Measurements from ENCODE around the gene TCP11L1. TPM values are rescaled to one million over a fixed set of nuclear protein-coding genes. Genes with fewer than 3 reads are reported as not detected.

Gene TCP11L1, protein sequence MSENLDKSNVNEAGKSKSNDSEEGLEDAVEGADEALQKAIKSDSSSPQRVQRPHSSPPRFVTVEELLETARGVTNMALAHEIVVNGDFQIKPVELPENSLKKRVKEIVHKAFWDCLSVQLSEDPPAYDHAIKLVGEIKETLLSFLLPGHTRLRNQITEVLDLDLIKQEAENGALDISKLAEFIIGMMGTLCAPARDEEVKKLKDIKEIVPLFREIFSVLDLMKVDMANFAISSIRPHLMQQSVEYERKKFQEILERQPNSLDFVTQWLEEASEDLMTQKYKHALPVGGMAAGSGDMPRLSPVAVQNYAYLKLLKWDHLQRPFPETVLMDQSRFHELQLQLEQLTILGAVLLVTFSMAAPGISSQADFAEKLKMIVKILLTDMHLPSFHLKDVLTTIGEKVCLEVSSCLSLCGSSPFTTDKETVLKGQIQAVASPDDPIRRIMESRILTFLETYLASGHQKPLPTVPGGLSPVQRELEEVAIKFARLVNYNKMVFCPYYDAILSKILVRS
- total RNA-seq (ENCODE audit: unreplicated experiment) = 42.0 TPM
- long read RNA-seq, transcript TCP11L1-201 (10 exons, 2,817 nt) = major isoform, 5 of 12 reads
- long read RNA-seq, partial matches to known transcripts = 3 of 12 reads
- long read RNA-seq, other reads (novel, unspliced or antisense) = 3 of 12 reads

DNA sequence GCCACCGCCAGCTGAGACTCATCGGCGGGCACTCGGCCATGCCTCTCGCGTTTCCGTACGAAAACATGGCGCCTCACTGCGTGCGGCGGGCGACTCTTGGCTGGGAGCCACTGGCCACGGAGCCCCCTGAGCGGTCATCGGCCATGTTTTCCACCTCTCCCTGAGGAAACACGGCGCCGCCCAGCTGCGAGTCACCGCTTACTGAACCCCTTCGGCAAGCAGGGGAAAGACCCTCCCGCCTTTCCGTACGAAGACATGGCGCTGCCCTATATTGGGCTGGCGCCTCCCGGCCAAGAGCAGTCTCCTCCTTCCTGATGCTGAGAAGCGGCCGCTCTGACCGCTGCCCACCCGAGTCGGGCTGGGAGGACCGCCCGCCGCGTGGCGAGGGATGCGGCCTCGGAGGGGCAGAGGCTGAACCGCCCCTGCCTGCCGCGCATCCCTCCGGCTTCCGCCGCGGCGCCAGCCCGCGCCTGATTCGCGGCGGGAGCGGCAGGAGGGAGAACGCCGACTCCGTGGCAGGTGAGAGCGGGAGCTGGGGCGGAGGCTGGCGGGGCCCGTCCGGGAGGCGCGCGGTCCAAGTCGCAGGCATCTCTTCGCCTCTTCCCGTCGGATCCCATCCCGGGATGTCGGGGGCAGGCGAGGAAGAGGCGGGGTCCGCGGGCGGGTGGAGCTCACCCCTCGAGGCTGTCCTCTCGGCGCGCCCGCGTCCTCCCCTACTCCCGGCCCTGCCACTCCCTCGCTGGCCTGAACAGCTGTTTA is at the start of gene TCP11L1:
Gene TCP11L1 (plus strand): TSS at position 299 of the 759 bp plus-strand sequence. CDS start 4,202 bp downstream, outside the sequence.
- H3K4me1 Mint-ChIP-seq (ENCODE audit: low read depth, unreplicated experiment) = peaks cover 8% of the 10 kb centered on the region
- peak within 1 kb of the TSS; percentile 87 for H3K4me3 Mint-ChIP-seq (ENCODE audit: unreplicated experiment)
- H3K27me3 Mint-ChIP-seq (ENCODE audit: unreplicated experiment) = peaks cover 10% of the 10 kb centered on the region
- peaks cover 10% of the 10 kb centered on the region for H3K9me3 Mint-ChIP-seq (ENCODE audit: unreplicated experiment)
- H3K36me3 Mint-ChIP-seq (ENCODE audit: unreplicated experiment) = no peaks in the 10 kb centered on the region
- DNase-seq = peak; percentile 94
- peak within 1 kb of the TSS; percentile 88 for H3K27ac Mint-ChIP-seq (ENCODE audit: unreplicated experiment)
- TF ChIP-seq, protein P1, sequence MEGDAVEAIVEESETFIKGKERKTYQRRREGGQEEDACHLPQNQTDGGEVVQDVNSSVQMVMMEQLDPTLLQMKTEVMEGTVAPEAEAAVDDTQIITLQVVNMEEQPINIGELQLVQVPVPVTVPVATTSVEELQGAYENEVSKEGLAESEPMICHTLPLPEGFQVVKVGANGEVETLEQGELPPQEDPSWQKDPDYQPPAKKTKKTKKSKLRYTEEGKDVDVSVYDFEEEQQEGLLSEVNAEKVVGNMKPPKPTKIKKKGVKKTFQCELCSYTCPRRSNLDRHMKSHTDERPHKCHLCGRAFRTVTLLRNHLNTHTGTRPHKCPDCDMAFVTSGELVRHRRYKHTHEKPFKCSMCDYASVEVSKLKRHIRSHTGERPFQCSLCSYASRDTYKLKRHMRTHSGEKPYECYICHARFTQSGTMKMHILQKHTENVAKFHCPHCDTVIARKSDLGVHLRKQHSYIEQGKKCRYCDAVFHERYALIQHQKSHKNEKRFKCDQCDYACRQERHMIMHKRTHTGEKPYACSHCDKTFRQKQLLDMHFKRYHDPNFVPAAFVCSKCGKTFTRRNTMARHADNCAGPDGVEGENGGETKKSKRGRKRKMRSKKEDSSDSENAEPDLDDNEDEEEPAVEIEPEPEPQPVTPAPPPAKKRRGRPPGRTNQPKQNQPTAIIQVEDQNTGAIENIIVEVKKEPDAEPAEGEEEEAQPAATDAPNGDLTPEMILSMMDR (IDR thresholded peaks at IDR 0.05; ENCODE audit: partially characterized antibody, unreplicated experiment) = no peak

DNA sequence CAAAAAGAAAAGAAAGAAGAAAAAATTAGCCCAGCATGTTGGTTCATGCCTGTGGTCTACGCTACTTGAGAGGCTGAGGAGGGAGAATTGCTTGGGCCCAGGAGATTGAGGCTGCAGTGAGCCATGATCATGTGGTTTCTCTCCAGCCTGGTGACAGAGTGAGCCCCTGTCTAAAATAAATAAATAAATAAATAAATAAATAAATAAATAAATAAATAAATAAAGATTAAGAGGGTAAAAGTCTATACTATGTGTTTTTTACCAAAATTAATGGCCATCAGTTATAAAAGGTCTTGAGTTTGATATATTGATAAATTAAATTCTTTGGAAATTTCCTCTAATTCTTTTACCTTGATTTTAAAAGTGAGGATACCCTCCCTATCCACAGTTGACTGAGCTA is 48.9 kb upstream of the TCP11L1 start:
- DNase-seq = no peak
- Mint-ChIP-seq H3K36me3 (ENCODE audit: unreplicated experiment) (peaks cover 8% of the 10 kb centered on the region), H3K4me3 (ENCODE audit: unreplicated experiment) (no peak overlapping the region), H3K9me3 (ENCODE audit: unreplicated experiment) (peaks cover 2% of the 10 kb centered on the region), H3K27ac (ENCODE audit: unreplicated experiment) (no peak overlapping the region), H3K4me1 (ENCODE audit: low read depth, unreplicated experiment) (no peaks in the 10 kb centered on the region), H3K27me3 (ENCODE audit: unreplicated experiment) (no peaks in the 10 kb centered on the region)
- TF ChIP-seq, protein P1 (IDR thresholded peaks at IDR 0.05; ENCODE audit: partially characterized antibody, unreplicated experiment) = no peak

DNA sequence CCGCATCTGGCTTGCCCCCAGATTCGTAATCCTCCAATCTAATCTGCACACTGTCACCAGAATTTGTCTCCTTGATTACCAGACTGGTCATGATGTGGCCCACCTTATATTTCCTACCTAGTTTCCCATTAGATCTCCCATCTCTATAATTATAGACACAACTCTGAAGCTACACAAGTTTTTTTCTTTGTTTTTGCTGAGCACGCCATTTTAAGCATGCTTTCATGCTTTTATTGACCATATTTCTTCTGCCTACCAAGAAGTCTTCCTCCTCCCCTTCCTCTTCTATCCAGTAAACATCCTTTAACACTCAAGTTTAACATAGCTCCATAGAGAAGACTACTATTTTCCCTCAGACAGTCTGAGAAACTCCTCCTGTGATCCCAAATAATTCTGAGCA is 47.9 kb upstream of the TCP11L1 start:
- DNase-seq = no peak
- H3K36me3 Mint-ChIP-seq (ENCODE audit: unreplicated experiment) = peaks cover 8% of the 10 kb centered on the region
- no peaks in the 10 kb centered on the region for H3K27me3 Mint-ChIP-seq (ENCODE audit: unreplicated experiment)
- H3K4me1 Mint-ChIP-seq (ENCODE audit: low read depth, unreplicated experiment) = no peaks in the 10 kb centered on the region
- H3K4me3 Mint-ChIP-seq (ENCODE audit: unreplicated experiment) = no peak overlapping the region
- no peak overlapping the region for H3K27ac Mint-ChIP-seq (ENCODE audit: unreplicated experiment)
- peaks cover 2% of the 10 kb centered on the region for H3K9me3 Mint-ChIP-seq (ENCODE audit: unreplicated experiment)
- TF ChIP-seq, protein P1 (IDR thresholded peaks at IDR 0.05; ENCODE audit: partially characterized antibody, unreplicated experiment) = no peak

DNA sequence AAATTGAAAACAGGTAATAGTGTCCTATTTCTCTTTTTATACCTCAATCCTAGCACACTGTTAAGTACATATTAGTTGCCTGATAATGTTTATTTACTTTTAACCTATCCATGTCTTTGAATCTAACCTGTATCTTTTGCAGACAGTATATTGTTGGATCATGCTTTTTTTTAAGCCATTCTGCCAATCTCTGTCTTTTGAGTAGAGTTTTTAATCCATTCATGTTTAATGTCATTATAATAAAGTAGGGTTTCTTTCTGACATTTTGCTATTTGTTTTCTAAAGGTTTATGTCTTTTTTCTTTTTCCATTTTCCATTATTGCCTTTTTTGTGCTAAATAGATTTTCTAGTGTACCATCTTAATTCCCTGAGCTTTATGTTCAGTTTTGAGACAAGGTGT is 47.5 kb upstream of the TCP11L1 start:
- peaks cover 8% of the 10 kb centered on the region for H3K36me3 Mint-ChIP-seq (ENCODE audit: unreplicated experiment)
- no peak for DNase-seq
- H3K4me3 Mint-ChIP-seq (ENCODE audit: unreplicated experiment) = no peak overlapping the region
- no peak overlapping the region for H3K27ac Mint-ChIP-seq (ENCODE audit: unreplicated experiment)
- no peaks in the 10 kb centered on the region for H3K4me1 Mint-ChIP-seq (ENCODE audit: low read depth, unreplicated experiment)
- TF ChIP-seq, protein P1 (IDR thresholded peaks at IDR 0.05; ENCODE audit: partially characterized antibody, unreplicated experiment) = no peak
- peaks cover 2% of the 10 kb centered on the region for H3K9me3 Mint-ChIP-seq (ENCODE audit: unreplicated experiment)
- H3K27me3 Mint-ChIP-seq (ENCODE audit: unreplicated experiment) = no peaks in the 10 kb centered on the region

Measured in glutamatergic neuron (in vitro differentiated cells).